ENCODE data around the gene SCARF2. TPM values are rescaled to one million over a fixed set of nuclear protein-coding genes. Genes with fewer than 3 reads are reported as not detected.
"Not testable (repeated sequence)": the region's sequence is repeated elsewhere in the genome, so short reads cannot be mapped to it uniquely, and the experiment has no call there.

The SCARF2 gene
- total RNA-seq, 2 donors from 2014 or later = 12.8 to 28.6 TPM

DNA sequence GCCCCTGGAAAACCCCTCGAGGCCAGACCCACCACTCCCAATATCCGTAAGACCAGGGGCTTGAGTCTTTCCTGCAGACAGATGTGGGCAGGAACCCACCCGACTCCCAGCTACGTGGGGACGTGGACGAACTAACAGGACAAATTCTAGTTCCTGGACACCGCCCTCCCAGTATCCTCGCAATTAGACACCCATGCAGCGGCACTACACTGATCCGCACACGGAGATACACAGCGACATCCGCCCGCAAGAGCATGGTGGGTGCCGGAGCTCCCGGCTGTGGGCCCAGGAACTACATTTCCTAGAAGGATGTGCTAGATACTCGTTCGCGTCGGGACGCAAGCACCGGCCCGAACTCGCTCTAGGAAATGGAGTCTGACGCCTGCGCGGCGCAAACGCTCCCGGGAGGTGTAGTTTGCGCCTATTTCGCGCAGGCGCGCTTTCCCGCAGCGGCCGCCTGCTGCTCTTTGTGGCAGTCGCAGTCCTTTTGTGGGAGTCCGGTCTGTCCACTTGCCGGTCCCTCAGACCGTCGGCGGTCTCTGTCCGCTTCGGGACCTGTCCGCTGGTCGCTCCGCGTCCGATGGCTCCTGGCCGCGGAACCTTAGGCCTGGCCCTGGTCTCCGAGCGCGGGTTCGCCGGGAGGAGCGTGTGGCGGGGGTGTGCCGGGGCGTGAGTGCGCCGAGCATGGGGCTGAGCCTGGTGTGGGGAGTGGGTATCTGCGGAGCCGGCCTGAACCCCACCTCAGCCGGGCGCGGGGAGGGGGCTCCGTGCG is 43.7 kb downstream of the SCARF2 start, which contains the start of gene ZNF74:
Gene ZNF74, plus strand, starts transcription at position 447 of the 772 bp plus-strand sequence. CDS start 478 bp downstream, outside the sequence.
- WGBS = 2% methylated on average over 71 of the region's 71 CpGs
- H3K4me1 ChIP-seq (replicated peaks) = peaks cover 10% of the 10 kb centered on the region
- TF ChIP-seq POLR2A (IDR thresholded peaks at IDR 0.05) (peak; percentile 56), POLR2AphosphoS5 (IDR thresholded peaks at IDR 0.05) (peak; percentile 94)
- TF ChIP-seq, protein P1, sequence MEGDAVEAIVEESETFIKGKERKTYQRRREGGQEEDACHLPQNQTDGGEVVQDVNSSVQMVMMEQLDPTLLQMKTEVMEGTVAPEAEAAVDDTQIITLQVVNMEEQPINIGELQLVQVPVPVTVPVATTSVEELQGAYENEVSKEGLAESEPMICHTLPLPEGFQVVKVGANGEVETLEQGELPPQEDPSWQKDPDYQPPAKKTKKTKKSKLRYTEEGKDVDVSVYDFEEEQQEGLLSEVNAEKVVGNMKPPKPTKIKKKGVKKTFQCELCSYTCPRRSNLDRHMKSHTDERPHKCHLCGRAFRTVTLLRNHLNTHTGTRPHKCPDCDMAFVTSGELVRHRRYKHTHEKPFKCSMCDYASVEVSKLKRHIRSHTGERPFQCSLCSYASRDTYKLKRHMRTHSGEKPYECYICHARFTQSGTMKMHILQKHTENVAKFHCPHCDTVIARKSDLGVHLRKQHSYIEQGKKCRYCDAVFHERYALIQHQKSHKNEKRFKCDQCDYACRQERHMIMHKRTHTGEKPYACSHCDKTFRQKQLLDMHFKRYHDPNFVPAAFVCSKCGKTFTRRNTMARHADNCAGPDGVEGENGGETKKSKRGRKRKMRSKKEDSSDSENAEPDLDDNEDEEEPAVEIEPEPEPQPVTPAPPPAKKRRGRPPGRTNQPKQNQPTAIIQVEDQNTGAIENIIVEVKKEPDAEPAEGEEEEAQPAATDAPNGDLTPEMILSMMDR (IDR thresholded peaks at IDR 0.05) = peak in 1 of 4 experiments; percentile 34
- no peaks in the 10 kb centered on the region for H3K9me3 ChIP-seq
- intact Hi-C loops (cut with DNase I) = no loop called here
- H3K36me3 ChIP-seq = no peaks in the 10 kb centered on the region
- DNase-seq (ENCODE audit: low spot score) = peak; percentile 88
- H3K4me3 ChIP-seq = peak within 1 kb of the TSS; percentile 62 to 91
- no peaks in the 10 kb centered on the region for H3K27me3 ChIP-seq (replicated peaks; ENCODE audit: insufficient read depth)
- peak within 1 kb of the TSS; percentile 60 to 73 for H3K27ac ChIP-seq

DNA sequence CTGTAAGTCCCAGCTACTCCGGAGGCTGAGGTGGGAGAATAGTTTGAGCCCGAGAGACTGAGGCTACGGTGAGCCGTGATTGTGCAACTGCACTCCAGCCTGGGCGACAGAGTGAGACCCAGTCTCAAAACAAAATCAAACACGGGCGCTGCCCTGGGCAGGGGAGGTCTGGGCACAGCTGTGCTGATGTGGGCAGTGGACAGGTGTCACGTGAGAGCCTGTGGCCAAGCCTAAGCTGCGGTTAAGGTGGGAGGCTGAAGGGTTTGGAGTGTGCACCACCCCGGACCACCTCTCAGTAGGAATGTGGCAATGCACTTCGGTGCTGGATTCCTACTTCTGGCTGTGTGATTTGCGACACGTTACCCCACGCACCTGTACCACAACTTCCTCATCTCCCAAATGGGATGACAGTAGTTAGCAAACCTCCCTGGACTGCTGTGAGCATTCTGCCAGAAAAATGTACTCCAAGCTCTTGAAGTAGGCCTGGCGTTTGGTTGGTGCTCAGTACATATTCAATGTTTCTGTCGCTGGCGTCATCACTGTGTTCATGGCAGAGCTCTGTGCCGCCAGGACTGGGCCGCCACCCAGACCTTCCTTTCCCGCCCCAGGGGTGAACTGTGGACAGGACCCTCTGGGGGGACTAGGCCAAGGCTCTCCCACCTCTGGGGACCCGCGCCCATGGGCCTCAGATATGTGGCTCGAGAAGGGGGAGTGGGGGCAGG is 44.5 kb downstream of the SCARF2 start:
- peak overlapping the region; percentile 60 to 73 for H3K27ac ChIP-seq
- H3K9me3 ChIP-seq = no peaks in the 10 kb centered on the region
- TF ChIP-seq, protein P1 (IDR thresholded peaks at IDR 0.05) = no peak
- TF ChIP-seq POLR2AphosphoS5 (IDR thresholded peaks at IDR 0.05) (no peak), POLR2A (IDR thresholded peaks at IDR 0.05) (no peak)
- intact Hi-C loops (cut with DNase I) = no loop called here
- DNase-seq (ENCODE audit: low spot score) = no peak
- H3K36me3 ChIP-seq = no peaks in the 10 kb centered on the region
- no peaks in the 10 kb centered on the region for H3K27me3 ChIP-seq (replicated peaks; ENCODE audit: insufficient read depth)
- peak overlapping the region; percentile 62 to 91 for H3K4me3 ChIP-seq
- H3K4me1 ChIP-seq (replicated peaks) = peaks cover 10% of the 10 kb centered on the region
- WGBS = 91% methylated on average over 23 of the region's 23 CpGs

DNA sequence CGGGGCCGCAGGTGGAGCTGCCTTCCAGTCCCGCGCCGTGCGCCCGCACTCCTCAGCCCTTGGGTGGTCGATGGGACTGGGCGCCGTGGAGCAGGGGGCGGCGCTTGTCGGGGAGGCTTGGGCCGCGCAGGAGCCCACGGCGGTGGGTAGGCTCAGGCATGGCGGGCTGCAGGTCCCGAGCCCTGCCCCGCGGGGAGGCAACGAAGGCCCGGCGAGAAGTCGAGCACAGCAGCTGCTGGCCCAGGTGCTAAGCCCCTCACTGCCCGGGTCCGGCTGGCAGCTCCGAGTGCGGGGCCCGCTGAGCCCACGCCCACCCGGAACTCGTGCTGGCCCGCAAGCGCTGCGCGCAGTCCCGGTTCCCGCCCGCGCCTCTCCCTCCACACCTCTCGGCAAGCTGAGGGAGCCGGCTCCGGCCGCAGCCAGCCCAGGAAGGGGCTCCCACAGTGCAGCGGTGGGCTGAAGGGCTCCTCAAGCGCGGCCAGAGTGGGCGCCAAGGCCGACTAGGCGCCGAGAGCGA is 45.2 kb downstream of the SCARF2 start:
- WGBS = 93% methylated on average over 40 of the region's 53 CpGs
- DNase-seq (ENCODE audit: low spot score); H3K27me3 ChIP-seq (replicated peaks; ENCODE audit: insufficient read depth); H3K9me3 ChIP-seq; H3K27ac ChIP-seq; H3K36me3 ChIP-seq; intact Hi-C loops (cut with DNase I); H3K4me3 ChIP-seq: not testable (repeated sequence)
- H3K4me1 ChIP-seq (replicated peaks) = peaks cover 10% of the 10 kb centered on the region

DNA sequence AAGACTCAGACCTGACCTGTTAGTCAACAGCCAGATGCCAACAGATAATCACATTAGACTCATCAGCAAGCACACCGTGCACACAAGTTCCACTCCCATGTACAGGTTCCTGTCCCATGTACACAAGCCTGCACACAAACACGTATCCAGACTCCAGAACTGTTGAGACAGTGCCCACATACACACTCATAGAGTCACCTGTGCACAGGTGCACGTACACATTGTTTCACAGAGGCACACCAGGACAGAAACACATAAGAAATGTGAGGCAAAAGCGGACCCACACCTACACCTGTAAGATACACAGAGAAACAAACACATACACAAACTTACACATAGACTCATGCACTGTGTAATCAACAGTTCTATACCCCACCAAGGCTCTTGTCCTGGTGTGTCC is 46.4 kb downstream of the SCARF2 start:
- no peaks in the 10 kb centered on the region for H3K27me3 ChIP-seq (replicated peaks; ENCODE audit: insufficient read depth)
- peaks cover 10% of the 10 kb centered on the region for H3K4me1 ChIP-seq (replicated peaks)
- intact Hi-C loops (cut with DNase I) = no loop called here
- WGBS = 85% methylated on average over 4 of the region's 4 CpGs
- no peaks in the 10 kb centered on the region for H3K36me3 ChIP-seq
- H3K4me3 ChIP-seq = no peak overlapping the region
- H3K27ac ChIP-seq = no peak overlapping the region
- no peaks in the 10 kb centered on the region for H3K9me3 ChIP-seq
- TF ChIP-seq, protein P1 (IDR thresholded peaks at IDR 0.05) = no peak
- TF ChIP-seq POLR2A (IDR thresholded peaks at IDR 0.05) = no peak
- TF ChIP-seq POLR2AphosphoS5 (IDR thresholded peaks at IDR 0.05) = no peak
- DNase-seq (ENCODE audit: low spot score) = no peak

DNA sequence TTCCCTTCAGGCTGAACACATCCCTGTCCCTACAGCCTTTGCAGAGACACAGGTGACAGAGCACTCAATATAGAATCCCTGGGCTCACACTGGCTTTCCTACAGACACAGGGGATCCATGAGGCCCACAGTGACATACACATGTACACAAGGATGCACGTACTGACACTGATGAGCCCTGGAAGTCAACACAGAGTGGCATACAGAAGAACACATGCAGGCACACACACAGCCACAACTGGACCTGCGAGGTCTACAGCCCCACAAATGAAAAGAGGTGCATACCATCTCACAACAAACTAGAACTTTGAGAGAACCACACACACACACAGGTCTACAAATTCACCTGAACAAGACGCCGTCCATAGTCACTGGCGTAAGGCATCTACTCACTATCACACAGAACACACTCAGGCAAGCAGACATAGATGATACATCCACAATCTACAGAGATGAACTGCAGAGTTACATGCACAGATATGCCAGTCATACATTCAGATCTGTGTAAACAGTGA is 47.2 kb downstream of the SCARF2 start:
- Histone ChIP-seq H3K9me3 (no peaks in the 10 kb centered on the region), H3K27ac (no peak overlapping the region), H3K36me3 (no peaks in the 10 kb centered on the region), H3K4me1 (replicated peaks) (peaks cover 8% of the 10 kb centered on the region), H3K4me3 (no peak overlapping the region), H3K27me3 (replicated peaks; ENCODE audit: insufficient read depth) (no peaks in the 10 kb centered on the region)
- WGBS = 87% methylated on average over 5 of the region's 5 CpGs
- DNase-seq (ENCODE audit: low spot score) = no peak
- intact Hi-C loops (cut with DNase I) = no loop called here
- TF ChIP-seq, protein P1 (IDR thresholded peaks at IDR 0.05) = no peak
- TF ChIP-seq POLR2A (IDR thresholded peaks at IDR 0.05) = no peak
- TF ChIP-seq POLR2AphosphoS5 (IDR thresholded peaks at IDR 0.05) = no peak

Data from prostate gland (tissue), 2 donors.